HG03159 (cell line): ENCODE measurements around the gene AFF3.

Experiments
- ATAC-seq: cut with Tn5 transposase; IDR thresholded peaks from one replicate; pipeline ENCODE4 v1.9.1; 2021; ENCODE audit warnings: mild to moderate bottlenecking, moderate library complexity; ENCODE audit not compliant: unreplicated experiment

AFF3 gene

DNA sequence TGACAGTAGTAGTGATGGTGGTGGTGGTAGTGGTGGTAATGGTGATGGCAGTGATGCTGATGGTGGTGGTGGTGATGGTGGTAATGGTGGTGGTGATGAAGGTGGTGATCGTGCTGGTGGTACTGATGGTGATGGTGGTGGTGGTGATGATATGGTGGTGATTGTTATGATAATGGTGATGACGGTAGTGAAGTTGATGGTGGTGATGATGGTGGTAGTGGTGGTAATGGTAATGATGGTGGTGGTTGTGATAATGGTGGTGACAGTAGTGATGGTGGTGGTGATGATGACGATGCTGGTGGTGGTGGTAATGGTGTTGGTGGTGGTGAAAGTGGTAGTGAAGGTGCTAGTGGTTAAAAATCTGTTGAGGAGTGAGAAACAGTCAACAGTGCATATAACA, 125.6 kb downstream of the AFF3 start:
- ATAC-seq, result no peak

DNA sequence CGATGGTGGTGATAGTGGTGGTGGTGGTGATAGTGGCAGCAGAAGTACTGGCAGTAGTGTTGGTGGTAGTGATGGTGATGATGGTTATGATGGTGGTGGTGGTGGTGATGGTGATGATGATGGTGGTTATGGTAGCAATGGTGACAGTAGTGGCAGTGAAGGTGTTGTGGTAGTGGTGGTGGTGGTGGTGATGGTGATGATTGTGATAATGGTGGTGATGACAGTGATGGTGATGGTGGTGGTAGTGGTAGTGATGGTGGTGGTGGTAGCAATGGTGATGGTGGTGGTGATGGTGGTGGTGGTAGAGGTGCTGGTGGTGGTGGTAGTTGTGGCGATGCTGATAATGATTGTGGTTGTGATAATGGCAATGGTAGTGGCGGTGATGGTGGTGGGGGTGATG, 126.5 kb downstream of the AFF3 start:
- ATAC-seq, result no peak

DNA sequence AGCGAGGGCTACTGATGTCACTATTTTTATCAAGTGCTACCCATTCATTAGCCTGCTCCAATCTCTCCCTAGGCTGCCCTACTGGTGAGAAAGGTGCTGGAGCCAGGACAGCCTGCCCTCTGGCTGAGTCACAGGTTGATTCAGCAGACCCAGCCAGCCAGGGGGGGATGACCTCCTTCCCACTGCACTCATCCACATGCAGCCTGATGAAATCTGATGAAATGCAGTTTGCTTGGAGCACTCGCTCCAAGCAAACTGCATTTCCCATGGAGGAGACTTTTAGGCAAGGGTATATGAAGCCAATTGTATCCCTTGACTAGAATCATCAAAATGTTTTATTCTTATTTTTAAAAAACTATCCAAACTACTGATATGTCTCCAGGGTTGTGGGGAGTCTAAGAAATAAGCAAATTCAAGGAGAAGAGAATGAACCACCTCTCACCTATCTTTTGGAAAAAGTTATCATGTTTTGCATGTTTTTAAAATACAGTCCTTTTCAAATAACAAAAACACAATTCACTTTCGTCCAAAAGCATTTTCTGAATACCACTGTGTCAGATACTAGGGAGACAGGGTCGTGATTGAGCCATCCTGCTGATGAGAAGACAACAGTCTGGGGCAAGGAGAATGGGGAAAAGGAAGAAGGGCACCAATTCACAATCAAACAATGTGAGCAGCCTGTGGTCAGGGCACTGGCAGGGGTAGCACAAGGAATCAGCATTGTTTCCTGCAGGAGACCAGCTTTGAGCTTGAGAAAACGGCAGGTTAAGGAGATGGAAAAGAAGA, 128.3 kb downstream of the AFF3 start:
- ATAC-seq, result no peak

DNA sequence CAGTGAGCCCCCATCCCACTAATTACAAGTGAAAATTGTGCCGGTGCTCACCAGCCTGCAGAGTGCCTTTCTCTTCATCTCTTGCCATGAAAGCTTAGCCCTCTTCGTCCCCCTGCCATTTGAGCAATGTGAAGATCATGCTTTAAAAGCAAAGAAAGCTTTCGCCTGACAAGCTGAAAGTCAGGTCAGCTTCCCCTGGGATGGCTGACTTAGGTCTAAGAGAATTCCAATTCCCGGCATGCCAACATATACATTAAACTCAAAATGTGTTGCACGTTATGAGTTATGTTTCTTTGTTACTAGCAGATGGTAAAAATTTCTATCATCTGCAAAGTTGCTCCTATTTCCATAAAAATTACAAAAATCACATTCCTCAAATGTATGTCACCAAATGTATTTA, 129.8 kb downstream of the AFF3 start:
- ATAC-seq, result no peak

DNA sequence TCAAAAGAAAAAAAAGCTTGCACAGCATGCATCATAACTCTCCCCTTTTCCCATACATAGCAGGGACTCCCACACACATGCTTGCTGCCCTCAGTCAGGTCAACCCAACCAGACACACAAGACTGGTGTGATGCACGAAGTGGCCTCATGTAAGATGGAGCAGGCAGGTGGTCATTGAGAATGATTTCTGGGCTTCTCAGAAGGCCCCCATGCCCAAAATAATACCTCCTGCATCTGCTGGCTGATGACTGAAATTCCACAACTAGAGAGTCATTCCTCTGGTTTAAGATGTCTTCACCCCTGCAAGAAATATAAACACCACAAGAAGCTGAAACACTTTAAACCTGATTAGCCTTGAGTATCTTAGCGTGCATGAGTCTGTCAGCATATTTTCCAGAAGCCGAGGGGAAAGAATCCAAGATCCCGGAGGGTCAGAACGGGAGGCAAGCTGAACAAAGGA, 131.1 kb downstream of the AFF3 start:
- no peak for ATAC-seq

DNA sequence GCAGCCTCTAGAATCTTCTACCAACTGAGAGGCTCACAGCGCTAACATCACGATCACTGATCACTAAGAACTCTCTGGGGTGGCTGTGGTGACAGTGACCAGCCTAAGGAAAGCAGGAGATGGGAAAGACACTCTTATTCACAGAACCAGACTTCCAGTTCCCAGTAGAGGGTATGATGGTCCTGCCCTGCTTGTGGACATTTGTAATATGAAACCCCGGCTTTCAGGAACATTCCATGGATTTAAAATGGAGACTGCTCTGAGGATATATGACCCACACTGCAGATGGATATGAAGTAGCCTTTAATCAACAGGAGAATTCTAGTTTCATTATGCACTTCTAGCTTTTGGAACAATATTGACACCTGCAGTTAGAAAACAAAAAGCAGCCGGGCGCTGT, 131.8 kb downstream of the AFF3 start:
- ATAC-seq, result no peak

DNA sequence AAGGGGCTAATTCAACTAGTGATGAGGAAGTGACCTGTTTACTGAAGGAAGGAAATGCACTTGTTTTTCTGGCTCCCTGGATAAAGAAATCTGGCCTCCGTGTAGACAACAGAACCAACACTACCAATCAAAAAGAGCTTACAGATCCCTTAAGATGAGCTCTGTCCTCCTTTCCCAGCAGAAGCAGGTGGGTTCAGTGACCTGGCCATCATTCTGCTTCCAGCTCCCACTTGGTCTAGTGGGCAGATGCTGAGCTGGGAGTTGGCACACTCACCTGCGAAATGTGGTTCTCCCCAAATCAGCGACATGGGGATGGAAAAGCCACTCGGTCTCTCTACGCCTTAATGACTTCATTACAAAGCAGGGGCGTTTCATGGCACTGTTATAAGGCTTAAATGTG, 132.6 kb downstream of the AFF3 start:
- ATAC-seq, result no peak

DNA sequence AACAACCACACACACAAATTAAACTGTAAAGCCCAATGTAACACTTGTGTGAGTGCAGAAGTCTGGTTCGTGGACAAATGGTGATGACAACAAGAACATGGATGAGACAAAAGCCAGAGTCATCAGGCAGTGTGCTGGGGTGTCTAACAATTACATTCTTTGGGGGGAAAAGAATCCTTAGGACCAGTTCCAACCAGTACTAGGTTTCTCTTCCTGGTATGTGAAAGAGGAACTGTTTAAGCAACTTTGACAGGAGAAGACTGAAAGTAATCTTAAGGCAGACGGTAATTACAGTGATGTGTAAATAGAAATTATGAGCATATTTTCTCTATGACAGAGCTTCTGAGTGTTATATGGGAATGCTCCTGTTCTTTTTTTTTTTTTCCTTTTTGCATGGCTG, 133.4 kb downstream of the AFF3 start:
- no peak for ATAC-seq

DNA sequence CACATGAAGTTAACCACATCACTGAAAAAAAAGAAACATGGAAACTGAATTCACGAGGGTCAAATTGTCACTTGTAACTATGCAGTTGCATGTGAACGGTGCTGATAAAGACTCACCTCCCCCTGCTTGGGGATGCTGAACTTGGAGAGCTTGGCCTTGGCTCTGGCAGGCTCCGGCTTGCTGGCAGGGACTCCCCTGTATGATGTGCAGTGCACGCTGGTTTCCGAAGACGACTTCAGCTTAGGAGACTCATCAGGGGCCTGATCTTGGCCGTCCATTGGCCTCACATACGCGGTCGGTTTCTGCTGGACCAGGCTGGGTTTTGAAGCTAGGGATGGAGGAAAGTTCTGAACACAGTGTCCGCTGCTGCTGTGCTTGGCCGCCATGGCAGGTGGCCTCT, 135.9 kb downstream of the AFF3 start:
- ATAC-seq, result no peak

DNA sequence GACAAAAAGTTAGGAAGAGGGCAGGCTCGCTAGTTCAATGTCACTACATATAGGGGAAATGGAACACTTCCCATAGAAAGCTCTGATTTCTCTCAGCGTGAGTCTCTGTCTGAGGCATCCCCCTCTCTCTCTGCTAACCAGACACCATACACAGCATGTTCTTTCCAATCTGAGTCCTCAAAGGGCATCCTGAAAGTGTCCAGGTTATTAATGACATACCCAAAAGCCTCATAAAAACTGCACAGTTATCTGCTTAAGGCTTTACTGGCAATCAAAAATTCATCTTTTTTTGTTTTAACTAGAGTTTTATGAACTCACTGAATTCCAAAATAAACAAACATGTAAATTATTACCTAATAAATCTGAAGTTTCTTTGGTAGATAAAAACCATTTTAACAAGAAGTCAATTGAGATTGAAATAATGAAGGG, 137.4 kb downstream of the AFF3 start:
- ATAC-seq, result no peak

DNA sequence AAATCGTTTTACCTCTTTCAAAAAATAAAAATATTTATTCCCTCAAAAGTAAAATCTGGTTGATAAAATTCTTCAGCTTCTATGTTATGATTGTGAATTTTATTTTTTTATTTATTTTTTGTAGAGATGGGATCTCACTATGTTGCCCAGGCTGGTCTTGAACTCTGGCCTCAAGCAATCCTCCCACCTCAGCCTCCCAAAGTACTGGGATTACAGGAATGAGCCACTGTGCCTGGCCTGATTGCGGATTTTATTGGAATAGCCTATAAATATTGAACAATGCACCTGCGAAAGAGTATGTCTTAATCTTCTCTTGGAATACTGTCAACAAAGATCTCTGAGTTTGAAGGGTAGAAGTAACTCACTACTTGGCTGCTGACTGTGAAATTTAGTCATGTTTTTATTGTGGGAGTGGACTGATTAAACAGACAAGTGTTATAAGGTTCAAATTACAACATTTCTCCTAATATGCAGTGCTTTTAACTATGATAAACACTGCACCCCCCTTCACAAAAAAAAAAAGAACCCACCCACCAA, 138.0 kb downstream of the AFF3 start:
- no peak for ATAC-seq

DNA sequence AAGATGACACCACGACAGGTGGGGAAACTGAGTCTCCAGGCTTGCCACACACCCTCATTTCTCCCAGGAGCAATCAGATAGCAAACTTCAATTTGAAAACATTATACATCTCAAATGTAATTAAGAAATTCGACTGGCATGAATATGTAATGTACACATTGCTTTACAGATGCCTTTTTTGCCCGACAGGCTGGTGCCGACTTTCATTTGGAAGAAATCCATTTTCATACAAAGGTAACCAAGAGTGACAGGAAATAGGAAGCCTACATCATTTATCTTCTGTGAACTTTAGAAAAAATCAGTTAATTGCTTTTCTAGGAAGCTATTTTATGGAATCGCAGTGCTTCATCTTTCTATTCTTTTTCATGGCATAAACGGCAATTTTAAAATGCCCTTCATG, 140.3 kb downstream of the AFF3 start:
- no peak for ATAC-seq

DNA sequence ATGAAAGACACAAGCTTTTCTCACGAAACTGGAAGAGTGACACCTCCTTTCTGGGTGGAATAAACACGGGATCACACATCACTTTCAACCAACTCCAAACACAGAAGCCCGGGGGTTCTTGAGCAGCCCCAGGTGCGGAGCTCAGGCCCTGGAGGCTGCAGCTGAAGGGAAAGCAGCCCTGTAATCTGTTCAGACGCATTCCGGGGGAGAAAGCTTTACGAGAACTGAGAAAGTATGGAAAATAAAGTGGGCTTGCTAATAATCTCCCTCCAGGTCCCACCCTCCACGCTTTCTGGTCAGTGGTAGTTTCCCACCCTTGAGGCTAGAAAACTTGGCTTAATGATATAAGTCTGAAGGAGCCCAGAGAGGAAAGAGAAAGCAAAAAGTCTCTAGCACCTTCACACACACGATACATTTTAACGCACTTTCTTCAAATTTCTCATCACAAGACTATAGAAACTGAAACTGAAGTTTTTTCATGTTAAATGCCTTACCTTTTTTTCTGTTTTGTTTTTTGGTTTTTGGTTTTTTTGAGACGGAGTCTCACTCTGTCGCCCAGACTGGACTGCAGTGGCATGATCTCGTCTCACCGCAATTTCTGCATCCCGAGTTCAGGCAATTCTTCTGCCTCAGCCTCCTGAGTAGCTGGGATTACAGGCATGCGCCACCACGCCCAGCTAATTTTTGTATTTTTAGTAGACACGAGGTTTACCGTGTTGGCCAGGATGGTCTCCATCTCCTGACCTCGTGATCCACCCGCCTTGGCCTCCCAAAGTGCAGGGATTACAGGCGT, 141.3 kb downstream of the AFF3 start:
- no peak for ATAC-seq

DNA sequence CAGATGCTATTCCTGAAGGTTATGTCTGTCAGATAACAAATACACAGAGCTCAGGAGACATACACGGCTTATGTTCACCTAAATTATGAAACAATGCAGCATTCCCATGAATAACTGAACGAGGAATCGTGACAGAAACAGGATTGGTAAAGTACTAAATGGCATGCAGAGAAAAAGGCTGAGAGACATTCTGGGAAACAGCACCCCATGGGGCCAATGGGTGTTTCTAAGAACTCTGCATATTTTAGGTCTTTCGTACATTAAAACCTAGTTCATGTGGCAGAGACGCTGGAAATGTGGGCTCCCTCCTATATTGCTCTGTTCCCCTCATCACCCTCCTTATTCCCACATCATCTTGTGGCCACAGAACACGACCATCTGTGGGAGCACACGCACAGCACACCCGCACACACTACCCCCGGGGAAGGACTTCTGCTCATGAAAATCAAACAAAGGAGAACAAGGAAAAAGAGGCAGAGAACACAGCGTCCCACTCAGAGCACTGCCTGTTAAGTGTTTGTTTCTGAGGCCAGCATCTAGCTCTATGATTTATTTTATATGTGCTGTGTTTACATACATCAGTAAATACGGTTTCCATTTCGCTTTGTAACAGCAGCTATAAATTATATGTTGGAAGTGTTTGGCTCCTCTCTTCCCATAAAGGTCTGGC, 143.6 kb downstream of the AFF3 start:
- no peak for ATAC-seq

DNA sequence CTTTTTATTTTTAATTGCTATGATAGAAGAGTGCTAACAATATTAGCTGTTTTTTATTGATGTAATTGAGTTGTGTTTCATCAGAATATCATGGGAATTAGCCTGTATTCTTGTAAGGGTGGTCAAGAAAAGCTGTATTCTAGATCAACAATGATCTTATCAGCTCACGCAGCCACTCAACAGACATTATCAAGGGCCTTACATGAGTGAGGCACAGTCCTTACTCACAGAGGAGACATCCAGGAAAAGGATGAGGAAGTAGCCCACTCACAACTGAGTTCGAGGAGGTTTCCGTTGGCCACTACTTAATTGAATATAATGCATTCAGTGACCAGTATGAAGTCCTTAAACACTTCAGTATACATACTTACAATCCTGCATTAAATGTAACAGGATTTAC, 152.5 kb downstream of the AFF3 start:
- no peak for ATAC-seq

DNA sequence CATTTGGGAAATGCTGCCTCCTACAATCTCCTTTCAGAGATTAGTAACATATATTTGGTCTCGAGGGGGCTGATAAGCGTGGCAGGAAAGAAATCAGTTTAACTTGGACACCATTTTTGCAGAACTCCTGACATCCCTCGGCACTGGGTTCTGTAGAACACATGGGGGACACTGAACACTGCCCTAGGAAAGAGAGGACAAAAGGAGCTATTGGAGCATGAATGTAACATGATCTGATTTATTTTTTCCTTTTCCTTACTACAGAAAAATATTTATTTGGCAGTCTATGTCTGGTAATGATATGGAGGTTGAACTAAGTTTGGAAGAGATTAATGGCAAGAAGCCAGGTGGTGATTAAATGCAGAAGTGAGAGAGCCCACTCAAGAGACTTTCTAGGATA, 153.8 kb downstream of the AFF3 start:
- ATAC-seq, result no peak

DNA sequence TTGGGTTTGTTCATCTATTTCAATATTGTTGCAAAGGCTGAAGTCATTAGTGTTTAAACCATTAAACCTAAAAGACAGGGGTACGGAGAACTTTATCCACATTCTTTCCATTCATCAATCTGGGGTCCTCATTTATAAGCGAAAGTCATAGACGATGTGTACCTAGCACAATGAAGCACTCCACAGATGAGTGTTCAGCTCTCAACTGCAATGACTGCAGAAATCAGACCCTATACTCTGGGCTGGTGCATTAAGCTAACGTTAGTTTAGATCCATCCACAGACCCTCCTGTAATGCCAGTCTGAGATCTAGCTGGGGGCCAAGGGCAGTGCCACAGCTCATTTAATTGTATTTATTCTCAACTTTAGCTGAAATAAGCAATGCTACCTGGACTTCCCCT, 155.2 kb downstream of the AFF3 start:
- no peak for ATAC-seq

DNA sequence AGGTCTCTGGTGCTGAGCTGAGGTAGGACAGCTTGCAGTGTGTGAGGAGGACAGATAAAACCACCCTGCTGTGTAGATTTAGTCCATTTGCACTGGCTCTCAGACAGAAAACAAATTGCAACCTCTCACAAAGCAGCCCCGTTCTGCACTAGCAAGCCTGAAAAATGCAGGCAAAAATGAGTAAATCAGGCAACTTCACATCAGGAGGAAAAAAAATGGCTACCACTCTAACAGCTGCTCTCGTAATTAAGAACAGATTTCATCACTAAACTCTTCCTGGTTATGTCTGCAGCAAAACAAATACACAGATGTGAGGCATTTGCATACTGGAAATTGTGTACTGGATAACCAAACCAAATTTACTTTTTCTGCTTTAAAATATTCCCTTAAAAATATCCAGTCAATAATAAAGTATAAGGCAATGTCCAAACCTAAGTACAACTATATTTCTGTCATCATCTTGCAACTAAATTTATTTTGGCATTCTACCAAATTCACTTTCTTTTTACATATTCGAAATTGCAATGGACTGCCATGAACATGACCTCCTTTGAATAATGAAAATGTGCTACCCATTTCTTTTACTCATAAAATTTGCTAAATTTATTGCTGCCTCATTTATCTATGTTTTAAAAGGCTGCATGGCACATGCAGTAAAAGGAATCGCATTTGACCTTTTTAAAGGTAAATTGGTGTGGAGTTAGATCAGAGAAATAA, 157.4 kb downstream of the AFF3 start:
- ATAC-seq, result no peak

DNA sequence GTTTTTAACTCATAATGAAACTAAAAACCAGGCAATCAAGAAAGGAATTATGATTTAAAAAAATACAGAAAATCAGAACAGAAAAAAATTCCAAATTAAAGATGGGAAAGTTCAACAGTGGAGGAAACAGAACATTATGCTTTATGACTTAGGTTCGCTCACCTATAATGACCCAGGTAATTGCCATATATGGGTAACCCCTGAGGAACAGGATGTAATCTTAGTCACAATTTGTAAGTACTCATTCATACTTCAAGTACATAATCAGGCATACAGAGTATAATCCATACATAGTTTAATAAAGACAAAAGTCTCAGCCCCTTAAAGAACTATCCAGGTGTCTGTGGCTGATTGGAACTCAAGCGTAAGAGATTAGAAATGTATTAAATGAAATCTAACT, 159.6 kb downstream of the AFF3 start:
- ATAC-seq, result no peak

DNA sequence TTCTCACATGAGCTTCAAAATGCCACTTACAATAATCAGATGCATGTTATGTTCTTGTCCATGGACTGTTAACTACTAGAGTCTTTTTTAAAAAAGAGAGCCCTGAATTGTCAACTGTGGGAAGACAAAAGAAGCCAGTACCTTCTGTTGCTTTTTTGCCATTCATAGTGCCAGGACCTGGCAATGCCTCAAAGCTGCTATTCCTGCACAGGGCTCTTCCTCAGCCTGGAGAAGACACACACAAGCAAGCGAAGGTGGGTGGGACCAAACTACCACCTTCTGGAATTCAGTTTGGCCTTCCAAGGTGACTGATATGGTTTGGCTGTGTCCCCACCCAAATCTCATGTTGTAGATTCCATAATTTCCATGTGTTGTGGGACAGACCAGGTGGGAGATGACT, 160.6 kb downstream of the AFF3 start:
- ATAC-seq, result no peak

DNA sequence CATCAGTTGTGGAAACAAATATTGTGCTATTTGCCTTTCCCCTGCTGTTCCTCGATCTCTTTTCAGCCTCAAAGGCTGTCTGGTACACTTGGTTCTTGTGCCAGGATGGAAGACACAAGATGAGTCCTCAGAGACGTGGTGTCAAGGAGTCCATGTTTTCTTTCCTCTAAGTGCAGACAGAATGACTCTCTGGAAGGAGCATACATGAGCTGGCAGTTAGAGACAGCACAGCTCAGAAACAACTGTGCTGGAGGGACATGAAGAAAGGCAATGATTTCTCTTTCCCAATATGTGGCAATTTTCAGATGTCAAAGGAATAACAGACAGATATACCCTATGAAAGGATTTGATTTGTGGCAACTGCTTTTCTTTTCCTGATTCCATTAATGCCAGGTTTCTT, 162.2 kb downstream of the AFF3 start:
- no peak for ATAC-seq
